HCT116 (cell line): Measurements from ENCODE around the gene CTNND2. TPM values are rescaled to one million over a fixed set of nuclear protein-coding genes. Genes with fewer than 3 reads are reported as not detected.

ENCODE experiments used
- ATAC-seq: fragments of 200-7000 bp; cut with Tn5 transposase; 2 replicates; pipeline ENCODE4 v1.9.1; 2020; ENCODE audit warnings: mild to moderate bottlenecking, moderate library complexity
- BruUV-seq: library from RNA; stranded (reverse); fragments of 400-500 nt; replicated peaks from 2 replicates; lab custom pipeline; 2021; lab: Mats Ljungman, UMichigan
- CTCF ChIA-PET: fragments of 300-600 bp; sonication (Branson Sonifier 250); formaldehyde crosslinking; loops from one replicate; lab custom pipeline; 2021; ENCODE audit warnings: antibody characterized with exemption; lab: Charles Lee
- POLR2A ChIA-PET: fragments of 300-600, 350-600 bp; sonication (Branson Sonifier 250); formaldehyde crosslinking; loops from one replicate; lab custom pipeline; 2021; ENCODE audit warnings: antibody characterized with exemption; lab: Charles Lee
- RAD21 ChIA-PET, 2 experiments: fragments of 300-600 bp; sonication (Branson Sonifier 250); formaldehyde crosslinking; loops; one replicate each; lab custom pipeline; 2023; ENCODE audit warnings: low total read pairs in 2 of 2; ENCODE audit not compliant: uncharacterized antibody in 2 of 2, unreplicated experiment in 2 of 2, low non-redundant PET in 1 of 2; lab: Charles Lee
- DNase-seq: peaks from one replicate; pipeline ENCODE4 v3.0.0-alpha.2; 2010; ENCODE audit warnings: low read depth, low spot score
- H2AFZ ChIP-seq: fragments of 200-600 bp; shearing (Covaris generic), sonication (generic); 2 replicates; pipeline ENCODE4 v1.6.1; 2017; ENCODE audit warnings: low read depth, mixed run types, mixed read lengths, antibody characterized with exemption, low read length; ENCODE audit not compliant: poor library complexity, severe bottlenecking
- H3K27ac ChIP-seq: 2 replicates; pipeline ENCODE4 v1.5.1; 2012; ENCODE audit warnings: low read depth, low read length
- H3K27me3 ChIP-seq: fragments of 200-600 bp; sonication (generic); 2 replicates; pipeline ENCODE4 v1.6.1; 2016; ENCODE audit warnings: mixed run types, low read length, mixed read lengths; ENCODE audit not compliant: insufficient read depth
- H3K36me3 ChIP-seq, 2 experiments: fragments of 200-500 bp in 1 of 2; fragments of 200-600 bp in 1 of 2; sonication (Bioruptor generic) in 1 of 2; sonication (generic) in 1 of 2; 2 replicates each; pipeline versions ENCODE4 v1.5.1 to v1.6.1; 2014 to 2016; ENCODE audit warnings: low read length in 2 of 2, inconsistent platforms in 1 of 2, mixed read lengths in 1 of 2, mixed run types in 1 of 2; ENCODE audit not compliant: insufficient read depth in 2 of 2, control insufficient read depth in 1 of 2
- H3K4me1 ChIP-seq, 2 experiments: fragments of 200-600 bp in 1 of 2; sonication (generic) in 1 of 2; 2 replicates each; pipeline versions ENCODE4 v1.5.1 to v1.6.1; 2012 to 2017; ENCODE audit warnings: low read length in 2 of 2, inconsistent platforms in 1 of 2, mild to moderate bottlenecking in 1 of 2, mixed read lengths in 1 of 2, mixed run types in 1 of 2, moderate library complexity in 1 of 2; ENCODE audit not compliant: insufficient read depth in 2 of 2, control insufficient read depth in 1 of 2
- H3K4me2 ChIP-seq: fragments of 200-600 bp; sonication (generic); 2 replicates; pipeline ENCODE4 v1.6.1; 2017; ENCODE audit warnings: mixed run types, low read length, mixed read lengths
- H3K4me3 ChIP-seq, 2 experiments: fragments of 200-600 bp in 1 of 2; sonication (generic) in 1 of 2; replicated peaks in 1 of 2; 2 replicates each; pipeline ENCODE4 v1.5.1; 2011 to 2016; ENCODE audit warnings: low read length in 2 of 2, control low read depth in 1 of 2, low read depth in 1 of 2, mild to moderate bottlenecking in 1 of 2, mixed read lengths in 1 of 2, mixed run types in 1 of 2
- H3K79me2 ChIP-seq: fragments of 200-600 bp; sonication (generic); 2 replicates; pipeline ENCODE4 v1.6.1; 2017; ENCODE audit warnings: mild to moderate bottlenecking, mixed run types, low read length, moderate library complexity, mixed read lengths; ENCODE audit not compliant: insufficient read depth
- H3K9ac ChIP-seq: fragments of 200-600 bp; sonication (generic); 2 replicates; pipeline ENCODE4 v1.6.1; 2016; ENCODE audit warnings: low read length, mixed read lengths
- H3K9me2 ChIP-seq: fragments of 200-600 bp; sonication (generic), shearing (Covaris generic); 2 replicates; pipeline ENCODE4 v1.6.1; 2017; ENCODE audit warnings: mixed run types, mild to moderate bottlenecking, moderate library complexity; ENCODE audit not compliant: insufficient read depth
- H3K9me3 ChIP-seq, 2 experiments: fragments of 200-500 bp in 1 of 2; fragments of 200-600 bp in 1 of 2; sonication (Bioruptor generic) in 1 of 2; sonication (generic) in 1 of 2; 2 replicates each; pipeline ENCODE4 v1.6.1; 2014 to 2017; ENCODE audit warnings: low read length in 2 of 2, mixed read lengths in 2 of 2, inconsistent platforms in 1 of 2, low read depth in 1 of 2, mild to moderate bottlenecking in 1 of 2, mixed run types in 1 of 2, moderate library complexity in 1 of 2; ENCODE audit not compliant: control insufficient read depth in 1 of 2, insufficient read depth in 1 of 2
- H4K20me1 ChIP-seq: fragments of 200-600 bp; sonication (generic), shearing (Covaris generic); 2 replicates; pipeline ENCODE4 v1.6.1; 2017; ENCODE audit warnings: mixed run types, mild to moderate bottlenecking, moderate library complexity; ENCODE audit not compliant: insufficient read depth
- CEBPB ChIP-seq: IDR thresholded peaks from 2 replicates; pipeline ENCODE4 v1.6.1; 2012; ENCODE audit warnings: low read depth
- EGR1 ChIP-seq: IDR thresholded peaks from 2 replicates; pipeline ENCODE4 v1.6.1; 2012; ENCODE audit warnings: low read depth
- ELF1 ChIP-seq: IDR thresholded peaks from 2 replicates; pipeline ENCODE4 v1.6.1; 2012; ENCODE audit warnings: low read depth, borderline replicate concordance
- EZH2 ChIP-seq: fragments of 200-600 bp; sonication (generic); IDR thresholded peaks from 2 replicates; pipeline ENCODE4 v1.6.1; 2017; ENCODE audit warnings: antibody characterized with exemption, mixed run types
- EZH2phosphoT487 ChIP-seq: fragments of 200-600 bp; IDR thresholded peaks from 2 replicates; pipeline ENCODE4 v1.6.1; 2018; ENCODE audit warnings: antibody characterized with exemption, borderline replicate concordance
- FOSL1 ChIP-seq: IDR thresholded peaks from 2 replicates; pipeline ENCODE4 v1.6.1; 2012; ENCODE audit warnings: low read depth
- JUND ChIP-seq: IDR thresholded peaks from 2 replicates; pipeline ENCODE4 v1.6.1; 2012
- POLR2A ChIP-seq: IDR thresholded peaks from 2 replicates; pipeline ENCODE4 v1.7.0; 2011; ENCODE audit warnings: borderline replicate concordance; ENCODE audit not compliant: insufficient read depth, insufficient read length; ENCODE audit errors: extremely low read depth
- REST ChIP-seq: IDR thresholded peaks from 2 replicates; pipeline ENCODE4 v1.6.1; 2012; ENCODE audit warnings: low read depth
- SIN3A ChIP-seq: IDR thresholded peaks from 2 replicates; pipeline ENCODE4 v1.6.1; 2012; ENCODE audit warnings: low read depth
- SP1 ChIP-seq: IDR thresholded peaks from 2 replicates; pipeline ENCODE4 v1.6.1; 2012; ENCODE audit warnings: low read depth
- SRF ChIP-seq: IDR thresholded peaks from 2 replicates; pipeline ENCODE4 v1.6.1; 2012; ENCODE audit warnings: low read depth
- YY1 ChIP-seq: IDR thresholded peaks from 2 replicates; pipeline ENCODE4 v1.6.1; 2011; ENCODE audit warnings: low read length, low read depth, moderate library complexity, mild to moderate bottlenecking; ENCODE audit not compliant: insufficient replicate concordance; ENCODE audit errors: extremely low read depth
- ZFX ChIP-seq: fragments of 450-650 bp; IDR thresholded peaks from 2 replicates; pipeline ENCODE4 v1.6.1; 2017
- ZNF274 ChIP-seq: fragments of 200-500 bp; sonication (Bioruptor generic); IDR thresholded peaks from 2 replicates; pipeline ENCODE4 v1.6.1; 2014; ENCODE audit warnings: mild to moderate bottlenecking, low read depth, low read length, inconsistent platforms
- intact Hi-C: fragments of 100-400 bp; cut with micrococcal nuclease; formaldehyde crosslinking; loops from 2 replicates; pipeline ENCODE4 v1.10.0; 2022
- total RNA-seq: library from RNA; stranded (reverse); gene quantifications from one replicate; pipeline ENCODE4 v1.2.1, GENCODE V29; 2021; ENCODE audit not compliant: unreplicated experiment
- TF ChIP-seq, protein P1 (sequence below): IDR thresholded peaks from 2 replicates; pipeline ENCODE4 v1.6.1; 2011; ENCODE audit warnings: mild to moderate bottlenecking, low read length, moderate library complexity; ENCODE audit not compliant: insufficient replicate concordance; ENCODE audit errors: extremely low read depth
- TF ChIP-seq, protein P2 (sequence below): IDR thresholded peaks from 2 replicates; pipeline ENCODE4 v1.6.1; 2012

Gene CTNND2
- total RNA-seq, 1 experiment from 2014 or later = not detected

DNA sequence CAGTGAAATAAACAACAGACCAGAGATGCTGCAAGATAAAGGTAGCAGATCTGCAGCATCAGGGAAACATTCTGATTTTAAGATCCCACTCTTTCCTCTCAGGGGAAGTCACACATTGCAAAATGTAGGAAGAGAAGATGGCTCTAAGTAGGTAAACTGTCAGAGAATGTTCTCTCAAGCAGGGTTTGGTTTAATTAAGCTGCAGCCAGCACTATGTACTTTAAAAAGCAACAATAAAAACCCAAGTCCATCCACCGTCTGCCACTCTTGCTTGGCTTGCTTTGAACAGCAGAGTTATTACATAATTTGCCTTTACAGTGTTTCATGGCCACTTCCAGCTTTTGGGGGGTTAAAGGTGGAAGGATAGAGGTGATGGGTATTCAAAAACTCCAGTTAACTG lies 800.0 kb downstream of the CTNND2 start:
- no TSS peak for BruUV-seq
- no peak overlapping the region for H2AFZ ChIP-seq
- no peak overlapping the region for H3K27ac ChIP-seq
- no peaks in the 10 kb centered on the region for H3K9me2 ChIP-seq
- no peak overlapping the region for H3K4me3 ChIP-seq
- no peak overlapping the region for H3K9ac ChIP-seq
- DNase-seq (no peak), ATAC-seq (no peak)
- H4K20me1 ChIP-seq = no peaks in the 10 kb centered on the region
- no peaks in the 10 kb centered on the region for H3K9me3 ChIP-seq
- intact Hi-C loops = no loop called here
- H3K4me2 ChIP-seq = no peak overlapping the region
- H3K4me1 ChIP-seq = no peaks in the 10 kb centered on the region
- TF ChIP-seq POLR2A (no peak), SP1 (no peak), SRF (no peak), REST (no peak), SIN3A (no peak), ZFX (no peak), EZH2 (no peak), EGR1 (no peak), FOSL1 (no peak), CEBPB (no peak), ELF1 (no peak), YY1 (no peak), ZNF274 (no peak), JUND (no peak), EZH2phosphoT487 (no peak)
- TF ChIP-seq, protein P1, sequence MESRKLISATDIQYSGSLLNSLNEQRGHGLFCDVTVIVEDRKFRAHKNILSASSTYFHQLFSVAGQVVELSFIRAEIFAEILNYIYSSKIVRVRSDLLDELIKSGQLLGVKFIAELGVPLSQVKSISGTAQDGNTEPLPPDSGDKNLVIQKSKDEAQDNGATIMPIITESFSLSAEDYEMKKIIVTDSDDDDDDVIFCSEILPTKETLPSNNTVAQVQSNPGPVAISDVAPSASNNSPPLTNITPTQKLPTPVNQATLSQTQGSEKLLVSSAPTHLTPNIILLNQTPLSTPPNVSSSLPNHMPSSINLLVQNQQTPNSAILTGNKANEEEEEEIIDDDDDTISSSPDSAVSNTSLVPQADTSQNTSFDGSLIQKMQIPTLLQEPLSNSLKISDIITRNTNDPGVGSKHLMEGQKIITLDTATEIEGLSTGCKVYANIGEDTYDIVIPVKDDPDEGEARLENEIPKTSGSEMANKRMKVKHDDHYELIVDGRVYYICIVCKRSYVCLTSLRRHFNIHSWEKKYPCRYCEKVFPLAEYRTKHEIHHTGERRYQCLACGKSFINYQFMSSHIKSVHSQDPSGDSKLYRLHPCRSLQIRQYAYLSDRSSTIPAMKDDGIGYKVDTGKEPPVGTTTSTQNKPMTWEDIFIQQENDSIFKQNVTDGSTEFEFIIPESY = no peak
- TF ChIP-seq, protein P2, sequence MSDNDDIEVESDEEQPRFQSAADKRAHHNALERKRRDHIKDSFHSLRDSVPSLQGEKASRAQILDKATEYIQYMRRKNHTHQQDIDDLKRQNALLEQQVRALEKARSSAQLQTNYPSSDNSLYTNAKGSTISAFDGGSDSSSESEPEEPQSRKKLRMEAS = no peak
- TF ChIP-seq, all 23 proteins: peak for 0
- POLR2A ChIA-PET = no interaction called here
- Histone ChIP-seq H3K36me3 (no peaks in the 10 kb centered on the region), H3K27me3 (peaks cover 31% of the 10 kb centered on the region), H3K79me2 (no peaks in the 10 kb centered on the region)
- RAD21 ChIA-PET = no interaction called here
- CTCF ChIA-PET = no interaction called here
